GM12872 (cell line): ENCODE data around the gene VPS54.
A peak's percentile ranks its signal among the peaks of the same experiment; 100 is the strongest.

ENCODE experiments used
- TF ChIP-seq, protein P1 (sequence below): IDR thresholded peaks from 3 replicates; pipeline ENCODE4 v1.5.1; 2011; ENCODE audit warnings: low read depth, mild to moderate bottlenecking, low read length, moderate library complexity; ENCODE audit not compliant: insufficient read depth

VPS54 gene

DNA sequence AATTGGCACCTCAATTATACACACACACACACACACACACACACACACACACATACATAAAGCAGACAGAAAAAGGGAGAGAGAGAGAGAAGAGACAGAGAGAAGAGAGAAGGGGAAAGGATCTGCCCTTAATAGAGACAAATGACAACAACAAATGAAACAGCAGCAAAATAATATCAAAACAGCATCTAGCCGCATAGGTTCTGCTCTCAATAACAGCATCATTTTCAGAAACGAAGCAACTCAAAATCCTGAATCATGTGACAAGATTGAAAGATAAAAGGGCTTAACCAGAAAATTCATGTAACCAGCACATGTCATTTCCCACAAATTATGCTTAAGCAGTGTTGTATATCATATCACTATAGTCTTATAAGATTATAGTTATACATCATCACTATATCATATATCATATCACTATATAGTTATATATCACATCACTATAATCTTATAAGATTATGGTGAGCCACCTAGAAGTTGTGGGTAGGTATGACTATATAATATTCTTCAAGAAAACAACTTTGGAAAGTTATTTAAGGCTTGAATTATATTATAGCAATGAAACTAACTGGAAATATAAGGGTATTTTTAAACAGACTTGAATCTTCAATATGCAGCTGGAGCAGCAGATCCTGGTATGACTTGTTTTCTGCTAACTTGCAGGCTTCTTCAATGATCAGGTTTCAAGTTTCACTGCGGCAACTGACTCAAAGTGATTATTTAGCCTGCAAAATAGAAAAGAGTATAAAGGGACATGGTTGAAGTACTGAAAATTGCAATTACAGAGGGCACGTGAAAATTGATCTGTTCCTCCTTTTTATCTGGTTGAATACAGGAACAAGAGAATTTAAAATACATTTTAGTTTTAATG, 16.1 kb upstream of the VPS54 start:
- TF ChIP-seq, protein P1, sequence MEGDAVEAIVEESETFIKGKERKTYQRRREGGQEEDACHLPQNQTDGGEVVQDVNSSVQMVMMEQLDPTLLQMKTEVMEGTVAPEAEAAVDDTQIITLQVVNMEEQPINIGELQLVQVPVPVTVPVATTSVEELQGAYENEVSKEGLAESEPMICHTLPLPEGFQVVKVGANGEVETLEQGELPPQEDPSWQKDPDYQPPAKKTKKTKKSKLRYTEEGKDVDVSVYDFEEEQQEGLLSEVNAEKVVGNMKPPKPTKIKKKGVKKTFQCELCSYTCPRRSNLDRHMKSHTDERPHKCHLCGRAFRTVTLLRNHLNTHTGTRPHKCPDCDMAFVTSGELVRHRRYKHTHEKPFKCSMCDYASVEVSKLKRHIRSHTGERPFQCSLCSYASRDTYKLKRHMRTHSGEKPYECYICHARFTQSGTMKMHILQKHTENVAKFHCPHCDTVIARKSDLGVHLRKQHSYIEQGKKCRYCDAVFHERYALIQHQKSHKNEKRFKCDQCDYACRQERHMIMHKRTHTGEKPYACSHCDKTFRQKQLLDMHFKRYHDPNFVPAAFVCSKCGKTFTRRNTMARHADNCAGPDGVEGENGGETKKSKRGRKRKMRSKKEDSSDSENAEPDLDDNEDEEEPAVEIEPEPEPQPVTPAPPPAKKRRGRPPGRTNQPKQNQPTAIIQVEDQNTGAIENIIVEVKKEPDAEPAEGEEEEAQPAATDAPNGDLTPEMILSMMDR: no peak

- TF ChIP-seq, protein P1: no peak
Measured at GRCh38 chr2:64029116-64029665, 10.0 kb upstream of the VPS54 start.

DNA sequence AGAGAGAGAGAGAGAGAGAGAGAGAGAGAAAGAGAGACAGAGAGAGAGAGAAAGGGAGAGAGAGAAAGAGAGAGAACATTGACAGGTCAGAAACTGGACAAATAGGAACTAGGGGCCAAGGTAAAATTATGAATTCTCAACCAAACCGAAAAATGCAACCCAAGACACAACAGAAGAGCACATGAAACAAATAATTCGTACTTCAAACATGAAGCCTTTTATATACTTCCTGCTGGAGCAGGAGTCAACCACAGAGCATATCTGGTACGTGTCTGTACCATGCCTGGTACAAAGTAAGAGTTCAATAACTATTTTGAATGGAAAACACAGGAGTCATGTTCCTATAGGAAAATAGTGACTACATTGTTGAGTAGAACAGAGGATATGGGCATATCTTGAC, 6.5 kb upstream of the VPS54 start:
- TF ChIP-seq, protein P1: no peak

GRCh38 chr2:64024259-64024949, 5.2 kb upstream of the VPS54 start:
- TF ChIP-seq, protein P1: no peak

DNA sequence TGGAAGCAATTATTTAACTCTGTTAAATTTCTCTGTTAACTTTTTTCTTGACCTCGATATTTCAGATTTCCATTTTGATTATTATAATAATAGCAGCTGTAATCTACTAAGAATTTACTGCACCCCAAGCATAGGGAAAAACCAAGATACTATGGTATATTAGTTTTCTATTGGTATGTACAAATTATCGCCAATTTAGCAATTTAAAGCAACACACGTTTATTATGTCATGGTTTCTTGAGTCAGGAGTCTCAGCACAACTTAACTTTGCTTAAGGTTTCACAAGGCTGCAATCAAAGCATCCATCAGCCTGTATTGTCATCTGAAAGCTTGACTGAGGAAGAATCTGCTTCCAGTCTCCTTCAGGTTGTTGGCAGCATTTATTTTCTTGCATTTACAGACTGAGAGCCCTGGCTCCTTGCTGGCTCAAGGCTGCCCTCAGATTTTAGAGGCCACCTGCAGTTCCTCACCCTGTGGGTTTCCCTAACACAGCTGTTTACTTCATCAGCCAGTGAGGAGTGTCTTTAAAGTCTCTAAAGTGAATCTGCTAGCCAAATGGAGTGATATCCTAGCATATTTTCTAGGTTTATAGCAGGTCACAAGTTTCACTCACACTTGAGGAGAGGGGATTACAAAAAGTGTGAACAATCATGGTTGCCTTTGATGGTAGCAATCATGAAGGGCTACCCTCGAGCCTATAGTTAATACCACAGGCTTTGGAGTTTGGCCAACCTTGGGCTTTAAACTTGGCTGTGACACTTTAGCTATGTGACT, 4.4 kb upstream of the VPS54 start:
- TF ChIP-seq, protein P1: peak; percentile 28; the same call in 1 of the 3 replicates

DNA sequence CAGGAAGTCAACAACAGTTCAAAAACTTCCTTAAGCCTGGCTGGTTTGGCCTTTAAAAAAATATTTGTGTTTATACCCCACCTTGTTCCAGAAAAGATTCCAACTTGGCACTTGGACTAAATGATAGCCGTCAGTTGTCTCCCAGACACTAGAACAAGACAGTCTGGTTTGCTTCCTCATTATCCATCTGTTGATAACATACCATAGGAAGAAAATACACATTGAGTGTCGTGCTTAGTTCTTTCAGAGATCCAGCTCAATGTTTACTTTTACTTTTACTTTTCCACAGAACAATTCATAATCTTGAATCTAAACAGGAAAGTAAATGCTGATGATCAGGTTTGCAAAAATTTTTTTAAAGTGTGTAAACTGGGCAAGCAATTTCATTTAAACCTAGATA, 2.4 kb upstream of the VPS54 start:
- TF ChIP-seq, protein P1: no peak

DNA sequence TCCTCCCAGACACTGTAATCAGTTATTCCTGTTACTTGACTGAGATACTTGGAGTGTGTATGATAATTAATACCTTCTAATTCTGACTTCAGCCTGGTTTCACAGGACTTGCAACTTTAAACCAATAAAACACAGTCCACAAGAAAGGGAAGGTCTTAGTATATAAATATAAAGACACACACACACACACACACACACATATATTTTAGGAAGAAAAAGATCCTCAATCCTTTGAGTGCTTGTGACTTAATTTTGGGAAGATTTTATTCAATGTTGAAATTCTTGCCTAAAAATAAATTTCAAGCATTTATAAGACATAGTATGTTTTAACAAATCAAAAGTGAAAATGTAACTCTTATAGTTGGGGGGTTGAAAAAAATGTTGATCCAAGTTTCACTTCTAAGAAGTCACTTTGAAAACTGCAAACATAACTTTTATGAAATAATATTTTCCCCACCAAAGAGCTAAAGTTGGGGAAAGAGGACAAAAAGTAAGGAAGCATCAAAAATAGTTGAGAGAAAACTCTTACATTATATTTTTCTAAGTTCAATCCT, 824 bp upstream of the VPS54 start:
- TF ChIP-seq, protein P1: no peak
